HG02970 (cell line): ENCODE measurements around the gene FASTKD1.
"Not testable (repeated sequence)": the region's sequence is repeated elsewhere in the genome, so short reads cannot be mapped to it uniquely, and the experiment has no call there.

Experiments
- ATAC-seq: cut with Tn5 transposase; IDR thresholded peaks from one replicate; pipeline ENCODE4 v1.9.1; 2021; ENCODE audit warnings: mild to moderate bottlenecking, moderate library complexity, moderate number of reproducible peaks; ENCODE audit not compliant: unreplicated experiment, low FRiP score

The FASTKD1 gene, protein sequence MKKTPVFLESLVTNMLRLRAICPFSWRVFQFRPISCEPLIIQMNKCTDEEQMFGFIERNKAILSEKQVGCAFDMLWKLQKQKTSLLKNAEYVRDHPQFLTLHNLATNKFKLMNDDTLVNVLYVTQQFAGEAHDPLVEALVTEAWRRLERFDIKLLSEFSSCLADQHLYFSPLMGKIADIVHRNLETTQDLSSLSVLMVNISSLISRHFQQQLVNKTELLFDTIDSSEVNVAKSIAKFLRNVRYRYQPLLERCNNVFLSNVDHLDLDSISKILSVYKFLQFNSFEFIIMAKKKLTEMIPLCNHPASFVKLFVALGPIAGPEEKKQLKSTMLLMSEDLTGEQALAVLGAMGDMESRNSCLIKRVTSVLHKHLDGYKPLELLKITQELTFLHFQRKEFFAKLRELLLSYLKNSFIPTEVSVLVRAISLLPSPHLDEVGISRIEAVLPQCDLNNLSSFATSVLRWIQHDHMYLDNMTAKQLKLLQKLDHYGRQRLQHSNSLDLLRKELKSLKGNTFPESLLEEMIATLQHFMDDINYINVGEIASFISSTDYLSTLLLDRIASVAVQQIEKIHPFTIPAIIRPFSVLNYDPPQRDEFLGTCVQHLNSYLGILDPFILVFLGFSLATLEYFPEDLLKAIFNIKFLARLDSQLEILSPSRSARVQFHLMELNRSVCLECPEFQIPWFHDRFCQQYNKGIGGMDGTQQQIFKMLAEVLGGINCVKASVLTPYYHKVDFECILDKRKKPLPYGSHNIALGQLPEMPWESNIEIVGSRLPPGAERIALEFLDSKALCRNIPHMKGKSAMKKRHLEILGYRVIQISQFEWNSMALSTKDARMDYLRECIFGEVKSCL

DNA sequence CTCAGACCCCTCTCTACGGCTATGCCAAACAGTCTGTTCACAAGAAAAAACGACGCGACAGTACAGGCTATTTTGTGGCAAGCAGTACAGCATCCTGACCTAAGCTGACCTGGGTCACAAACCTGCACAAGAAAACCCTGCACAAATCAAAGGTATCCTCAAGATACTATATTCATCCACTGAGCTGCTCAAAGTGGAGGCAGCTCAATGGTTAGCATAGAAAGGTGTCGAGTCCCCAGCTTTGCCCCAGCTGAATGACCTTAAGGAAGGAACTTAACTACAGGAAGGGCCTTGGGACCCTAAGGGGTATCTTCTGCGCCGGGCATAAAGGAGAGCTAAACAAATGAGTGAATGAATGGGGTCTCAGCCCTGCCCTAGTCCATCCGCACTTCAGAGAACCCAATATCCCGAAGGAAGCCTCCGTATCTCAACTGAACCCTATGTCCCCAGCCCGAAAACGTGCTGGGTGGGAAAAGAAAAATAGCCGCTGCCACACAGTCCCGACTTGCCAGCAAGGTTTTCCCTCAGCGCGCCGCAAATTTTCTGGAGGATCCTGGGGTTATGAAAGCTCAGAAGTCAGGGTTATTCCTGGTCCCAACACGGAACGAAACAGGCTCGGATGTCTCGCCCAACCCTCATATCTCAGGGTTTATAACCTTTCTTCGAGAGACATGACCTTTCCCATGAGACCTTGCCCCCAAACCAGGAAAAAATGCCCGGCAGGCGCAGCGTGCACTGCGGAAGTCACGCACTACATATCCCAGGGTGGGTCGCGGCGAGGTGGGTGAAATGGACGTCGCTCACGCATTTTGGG is at the start of gene FASTKD1:
Gene FASTKD1, minus strand, starts transcription at position 706 of the 814 bp plus-strand sequence. CDS start 1,836 bp downstream, outside the sequence.
- peak; percentile 89 for ATAC-seq

DNA sequence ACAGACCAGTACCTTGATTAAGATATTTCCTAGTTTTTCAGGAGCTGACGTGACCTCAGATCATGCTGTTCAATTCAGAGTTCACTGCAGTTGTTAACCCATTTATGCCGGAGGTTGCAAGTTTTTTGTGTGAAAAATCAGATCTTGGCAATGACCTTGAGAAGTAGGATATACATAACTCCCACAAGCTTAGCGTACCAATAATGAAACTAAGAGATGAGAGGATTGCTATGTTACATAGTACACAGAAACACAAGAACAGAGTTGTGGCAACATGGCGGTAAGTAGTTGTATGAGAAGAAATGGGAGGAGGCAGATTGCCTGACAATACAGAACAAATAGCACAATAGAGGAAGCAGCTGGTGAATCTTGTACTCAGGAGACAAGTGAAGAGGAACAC is 49.6 kb upstream of the FASTKD1 start:
- ATAC-seq: no peak

DNA sequence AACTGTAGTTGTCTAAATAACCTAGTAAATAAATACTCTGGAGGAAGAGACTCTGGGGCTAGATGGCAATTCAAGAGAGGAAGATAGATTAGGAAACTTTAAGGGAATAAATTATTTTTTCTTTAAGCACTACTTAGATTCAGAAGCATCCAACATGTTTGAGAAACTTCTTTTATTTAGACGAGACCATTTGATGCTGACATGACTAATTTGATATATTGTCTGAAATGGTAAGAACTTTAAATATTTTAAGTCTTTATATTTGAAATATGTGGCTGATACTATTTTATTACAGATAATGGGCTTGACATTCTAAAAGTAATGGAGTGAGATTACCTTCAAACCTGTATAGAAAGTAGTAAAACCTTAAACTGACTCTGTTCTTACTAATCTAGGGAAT is 46.8 kb upstream of the FASTKD1 start:
- no peak for ATAC-seq

DNA sequence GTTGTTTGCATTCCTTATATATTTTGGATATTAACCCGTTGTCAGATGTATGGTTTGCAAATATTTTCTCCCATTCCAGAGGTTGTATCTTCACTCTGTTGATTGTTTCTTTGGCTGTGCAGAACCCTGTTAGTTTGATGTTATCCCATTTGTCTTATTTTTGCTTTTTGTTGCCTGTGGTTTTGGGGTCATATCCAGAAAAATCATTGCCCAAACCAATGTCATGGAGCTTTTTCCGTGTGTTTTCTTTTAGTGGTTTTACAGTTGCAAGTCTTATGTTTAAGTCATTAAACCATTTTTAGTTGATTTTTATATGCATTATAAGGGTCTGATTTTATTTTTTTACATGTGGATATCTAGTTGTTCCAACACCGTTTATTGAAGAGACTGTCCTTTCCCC is 46.3 kb upstream of the FASTKD1 start:
- no peak for ATAC-seq

DNA sequence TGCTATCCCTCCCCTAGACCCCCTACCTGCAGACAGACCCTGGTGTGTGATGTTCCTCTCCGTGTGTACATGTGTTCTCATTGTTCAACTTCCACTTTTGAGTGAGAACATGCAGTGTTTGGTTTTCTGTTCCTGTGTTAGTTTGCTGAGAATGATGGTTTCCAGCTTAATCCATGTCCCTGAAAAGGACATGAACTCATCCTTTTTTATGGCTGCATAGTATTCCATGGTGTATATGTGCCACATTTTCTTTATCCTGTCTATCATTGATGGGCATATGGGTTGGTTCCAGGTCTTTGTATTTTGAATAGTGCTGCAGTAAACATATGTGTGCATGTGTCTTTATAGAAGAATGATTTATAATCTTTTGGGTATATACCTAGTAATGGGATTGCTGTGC is 42.3 kb upstream of the FASTKD1 start:
- ATAC-seq: not testable (repeated sequence)

DNA sequence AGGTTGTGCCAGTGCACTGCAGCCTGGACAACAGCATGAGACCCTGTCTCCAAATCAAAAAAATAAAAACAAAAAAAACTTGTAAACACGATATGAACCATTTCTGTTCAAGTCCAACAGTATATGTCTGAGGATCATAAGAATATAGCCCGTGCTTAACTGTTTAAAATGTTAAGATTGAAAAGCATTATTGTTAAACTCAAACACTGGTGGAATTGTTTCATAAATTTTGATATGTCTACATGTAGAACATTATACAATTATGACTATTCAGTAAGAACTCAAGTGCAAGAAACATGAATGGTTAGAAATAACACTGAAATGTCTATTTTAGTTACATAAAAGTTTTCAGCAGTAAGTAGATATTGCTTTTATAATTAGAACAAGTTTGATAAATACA is 40.2 kb upstream of the FASTKD1 start:
- no peak for ATAC-seq

DNA sequence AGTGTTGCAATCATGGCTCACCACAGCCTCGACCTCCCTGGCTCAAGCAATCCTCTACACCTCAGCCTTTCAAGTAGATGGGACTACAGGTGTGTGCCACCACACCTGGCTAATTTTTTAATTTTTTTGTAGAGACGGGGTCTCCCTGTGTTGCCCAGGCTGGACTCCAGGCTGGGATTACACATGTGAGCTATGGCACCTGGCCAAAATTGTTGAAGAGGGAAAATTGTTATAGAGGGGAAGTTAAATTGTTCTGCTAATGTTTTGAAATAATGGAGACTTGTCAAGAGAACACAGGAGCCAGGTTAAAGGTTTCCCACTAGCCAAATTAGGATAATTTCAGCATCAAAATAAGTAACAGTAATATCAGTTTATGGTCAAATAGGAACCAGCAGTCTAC is 35.6 kb upstream of the FASTKD1 start:
- ATAC-seq: no peak

DNA sequence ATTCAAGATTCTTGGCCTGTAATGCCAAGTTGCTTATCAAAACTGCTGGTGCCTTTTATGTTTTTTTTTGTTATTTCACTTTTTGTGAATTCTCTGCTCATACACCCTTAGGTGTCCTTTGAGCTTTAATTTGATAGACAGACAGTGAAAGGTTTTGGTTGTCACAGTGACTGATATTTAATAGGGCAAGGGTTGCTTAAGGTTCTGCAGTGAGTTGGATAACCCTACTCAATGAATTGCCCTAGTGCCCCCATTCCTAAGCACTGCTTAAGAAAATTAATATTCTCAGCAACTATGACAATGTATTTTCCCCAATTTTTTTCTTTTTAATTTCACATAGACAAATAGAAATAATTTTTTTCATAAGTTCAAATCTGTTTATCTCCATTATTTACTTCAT is 25.9 kb upstream of the FASTKD1 start:
- no peak for ATAC-seq

DNA sequence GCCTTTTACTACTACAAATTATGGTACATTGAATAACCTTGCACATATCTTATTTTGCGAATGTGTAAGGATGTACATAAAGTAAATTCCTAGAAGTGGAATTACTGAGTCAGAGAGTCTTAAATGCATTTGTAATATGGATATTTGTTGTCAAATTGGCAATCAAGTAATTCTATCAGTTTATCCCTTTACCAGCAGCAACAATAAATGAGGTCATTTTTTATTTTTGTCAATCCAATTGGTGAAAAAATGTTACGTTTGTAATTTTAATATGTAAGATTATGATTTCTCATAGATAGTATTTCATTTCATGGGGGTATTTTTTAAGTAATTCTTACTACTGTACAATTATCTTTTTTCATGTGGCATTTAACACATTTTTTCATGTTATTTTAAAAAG is 25.3 kb upstream of the FASTKD1 start:
- no peak for ATAC-seq

DNA sequence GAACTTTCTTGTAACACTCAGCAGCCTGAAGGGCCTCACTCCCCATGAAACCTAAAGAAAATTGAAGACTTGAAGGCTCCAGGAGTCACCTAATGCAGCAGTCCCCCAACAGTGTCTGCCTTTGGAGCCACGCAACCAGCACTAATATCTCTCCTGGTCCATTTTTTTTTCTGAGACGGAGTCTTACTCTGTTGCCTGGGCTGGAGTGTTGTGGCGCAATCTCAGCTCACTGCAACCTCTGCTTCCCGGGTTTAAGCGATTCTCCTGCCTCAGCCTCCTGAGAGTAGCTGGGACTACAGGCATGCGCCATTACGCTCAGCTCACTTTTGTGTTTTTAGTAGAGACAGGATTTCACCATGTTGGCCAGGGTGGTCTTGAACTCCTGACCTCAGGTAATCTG is 22.9 kb upstream of the FASTKD1 start:
- not testable (repeated sequence) for ATAC-seq

DNA sequence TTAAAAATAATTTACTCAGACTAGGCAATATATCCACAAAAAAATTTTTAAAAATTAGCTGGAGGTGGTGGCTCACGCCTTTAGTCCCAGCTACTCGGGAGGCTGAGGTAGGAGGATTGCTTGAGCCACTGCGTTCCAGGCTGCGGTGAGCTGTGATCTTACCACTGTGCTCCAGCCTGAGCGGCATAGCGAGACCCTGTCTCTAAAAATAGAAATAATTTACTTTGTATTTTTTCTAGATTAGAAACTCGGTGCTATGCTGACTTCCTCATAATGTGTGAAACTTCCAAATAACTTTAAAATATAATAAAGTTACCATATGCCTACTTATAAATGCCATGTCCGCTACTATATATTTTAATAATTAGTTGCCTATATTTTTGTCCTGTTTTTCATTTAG is 17.1 kb upstream of the FASTKD1 start:
- ATAC-seq: no peak

DNA sequence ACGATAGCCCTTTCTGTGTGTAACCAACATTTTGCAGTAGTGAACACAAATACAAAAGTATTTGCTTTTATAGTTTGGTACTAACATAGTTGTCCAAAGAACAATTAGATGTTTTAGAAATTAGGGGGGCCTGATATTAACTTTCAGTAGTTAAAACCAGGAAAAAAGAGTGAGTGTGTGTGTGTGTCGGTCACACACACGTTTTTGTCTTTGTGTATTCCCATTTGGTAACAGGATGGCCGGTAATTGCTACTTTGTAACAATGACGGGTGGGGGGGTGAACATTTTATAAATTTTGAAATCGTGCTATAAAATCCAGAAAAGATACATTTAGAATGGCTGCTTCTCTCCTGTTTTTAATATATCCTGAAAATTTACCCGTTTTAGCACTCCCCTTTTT is 12.0 kb upstream of the FASTKD1 start:
- no peak for ATAC-seq

DNA sequence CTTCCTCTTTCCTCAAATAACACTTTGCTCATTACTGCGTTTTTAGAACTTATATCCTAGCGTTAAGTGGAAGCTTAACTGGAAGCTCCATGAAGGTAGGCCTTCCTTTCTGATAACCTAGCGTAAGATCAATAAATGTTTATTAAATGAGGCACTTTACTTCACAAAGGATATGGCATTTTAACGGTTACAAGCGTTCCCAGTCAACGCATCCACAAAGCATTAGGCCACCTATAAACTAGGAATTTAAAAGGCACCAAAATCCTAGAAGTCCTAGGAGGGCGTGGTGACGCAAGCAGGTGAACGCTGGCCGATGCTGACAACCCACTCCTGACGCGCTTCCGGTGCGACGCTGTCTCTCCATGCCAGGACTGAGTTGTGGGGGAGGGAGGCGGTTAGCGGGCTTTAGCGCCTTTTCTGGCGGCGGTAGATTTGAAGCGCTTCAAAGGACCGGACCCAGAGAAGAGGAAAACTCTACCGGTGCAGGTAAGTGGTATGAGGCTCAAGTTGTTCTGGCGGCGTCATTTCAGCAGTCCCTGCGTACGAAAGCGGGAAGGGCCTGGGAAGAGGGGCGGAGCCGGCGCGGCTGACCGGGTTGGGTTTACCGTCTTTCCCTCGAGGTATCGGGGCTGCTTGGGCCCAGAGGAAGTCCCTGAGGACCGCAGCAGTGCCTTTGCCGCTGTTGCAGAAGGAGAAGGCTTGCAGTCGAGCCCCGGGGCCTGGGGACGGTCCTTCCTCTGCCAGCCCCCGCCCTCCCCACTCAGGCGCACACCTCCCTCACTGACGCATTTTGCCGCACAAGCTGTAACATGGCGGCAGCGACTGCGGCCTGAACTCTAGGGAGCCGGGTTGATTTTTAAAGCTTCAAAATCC is 10.6 kb upstream of the FASTKD1 start, which contains the start of gene PPIG:
Gene PPIG, plus strand, starts transcription at position 347 of the 873 bp plus-strand sequence. CDS start 19,691 bp downstream, outside the sequence.
- ATAC-seq: peak; percentile 86

DNA sequence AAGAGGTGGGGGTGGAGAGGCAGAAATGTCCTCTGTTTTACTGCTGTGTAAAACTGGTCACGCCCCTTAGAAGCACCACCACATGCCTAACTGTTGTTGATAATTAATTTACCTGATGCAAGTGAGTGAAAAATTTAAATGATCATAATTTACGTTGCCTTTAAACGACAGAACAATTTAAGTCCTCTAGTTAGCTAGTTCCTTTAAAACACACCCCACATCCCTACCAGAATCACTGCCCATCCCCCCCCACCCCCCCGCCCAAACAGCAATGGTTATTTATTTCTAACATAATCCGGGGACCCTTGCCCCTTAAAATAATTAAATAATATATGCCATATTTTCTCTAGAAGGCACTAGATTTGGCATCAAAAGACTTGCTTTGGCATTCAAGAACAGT is 9.9 kb upstream of the FASTKD1 start:
- no peak for ATAC-seq

DNA sequence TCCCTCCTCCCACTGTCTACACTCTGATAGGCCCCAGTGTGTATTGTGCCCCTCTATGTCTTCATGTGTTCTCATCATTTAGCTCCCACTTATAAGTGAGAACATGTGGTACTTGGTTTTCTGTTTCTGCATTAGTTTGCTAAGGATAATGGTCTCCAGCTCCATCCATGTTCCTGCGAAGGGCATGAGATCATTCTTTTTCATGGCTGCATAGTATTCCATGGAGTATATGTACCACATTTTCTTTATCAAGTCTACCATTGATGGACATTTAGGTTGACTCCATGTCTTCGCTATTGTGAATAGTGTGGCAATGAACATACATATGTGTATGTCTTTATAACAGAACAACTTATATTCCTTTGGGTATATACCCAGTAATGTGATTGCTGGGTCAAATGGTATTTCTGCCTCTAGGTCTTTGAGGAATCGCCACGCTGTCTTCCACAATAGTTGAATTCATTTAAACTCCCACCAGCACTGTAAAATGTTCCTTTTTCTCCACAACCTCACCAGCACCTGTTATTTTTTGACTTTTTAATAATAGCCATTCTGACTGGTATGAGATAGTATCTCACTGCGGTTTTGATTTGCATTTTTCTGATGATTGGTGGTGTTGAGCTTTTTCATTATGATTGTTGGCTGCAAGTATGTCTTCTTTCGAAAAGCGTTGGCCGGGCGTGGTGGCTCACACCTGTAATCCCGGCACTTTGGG is 9.0 kb upstream of the FASTKD1 start:
- ATAC-seq: not testable (repeated sequence)

DNA sequence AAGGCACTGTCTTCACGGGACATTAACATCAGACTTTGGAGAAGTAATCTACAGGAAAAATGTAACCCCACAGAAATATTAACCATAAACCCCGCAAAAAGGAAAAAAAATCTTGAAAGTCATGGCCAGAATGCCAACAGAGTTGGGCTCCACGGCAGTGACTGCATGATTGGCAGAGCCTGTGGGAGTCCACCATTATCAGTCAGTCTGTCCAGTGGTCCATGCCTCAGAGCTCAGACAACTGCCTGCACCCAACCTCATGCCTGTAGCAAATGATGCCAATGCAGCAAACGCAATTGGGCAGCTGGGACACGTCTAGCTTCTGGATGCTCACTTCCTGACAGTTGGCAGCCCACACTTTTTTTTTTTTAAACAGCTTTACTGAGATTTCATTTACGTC is 5.4 kb upstream of the FASTKD1 start:
- ATAC-seq: no peak

DNA sequence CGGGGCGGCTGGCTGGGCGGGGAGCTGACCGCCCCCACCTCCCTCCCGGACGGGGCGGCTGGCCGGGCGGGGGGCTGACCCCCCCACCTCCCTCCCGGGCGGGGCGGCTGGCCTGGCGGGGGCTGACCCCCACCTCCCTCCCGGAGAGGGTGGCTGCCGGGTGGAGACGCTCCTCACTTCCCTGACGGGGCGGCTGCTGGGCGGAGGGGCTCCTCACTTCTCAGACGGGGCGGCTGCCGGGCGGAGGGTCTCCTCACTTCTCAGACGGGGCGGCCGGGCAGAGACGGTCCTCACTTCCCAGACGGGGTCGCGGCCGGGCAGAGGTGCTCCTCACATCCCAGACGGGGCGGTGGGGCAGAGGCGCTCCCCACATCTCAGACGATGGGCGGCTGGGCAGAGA is 1.6 kb upstream of the FASTKD1 start:
- not testable (repeated sequence) for ATAC-seq

DNA sequence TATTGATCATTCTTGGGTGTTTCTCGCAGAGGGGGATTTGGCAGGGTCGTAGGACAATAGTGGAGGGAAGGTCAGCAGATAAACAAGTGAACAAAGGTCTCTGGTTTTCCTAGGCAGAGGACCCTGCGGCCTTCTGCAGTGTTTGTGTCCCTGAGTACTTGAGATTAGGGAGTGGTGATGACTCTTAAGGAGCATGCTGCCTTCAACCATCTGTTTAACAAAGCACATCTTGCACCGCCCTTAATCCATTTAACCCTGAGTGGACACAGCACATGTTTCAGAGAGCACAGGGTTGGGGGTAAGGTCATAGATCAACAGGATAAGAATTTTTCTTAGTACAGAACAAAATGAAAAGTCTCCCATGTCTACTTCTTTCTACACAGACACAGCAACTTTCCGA is 874 bp upstream of the FASTKD1 start:
- ATAC-seq: not testable (repeated sequence)

DNA sequence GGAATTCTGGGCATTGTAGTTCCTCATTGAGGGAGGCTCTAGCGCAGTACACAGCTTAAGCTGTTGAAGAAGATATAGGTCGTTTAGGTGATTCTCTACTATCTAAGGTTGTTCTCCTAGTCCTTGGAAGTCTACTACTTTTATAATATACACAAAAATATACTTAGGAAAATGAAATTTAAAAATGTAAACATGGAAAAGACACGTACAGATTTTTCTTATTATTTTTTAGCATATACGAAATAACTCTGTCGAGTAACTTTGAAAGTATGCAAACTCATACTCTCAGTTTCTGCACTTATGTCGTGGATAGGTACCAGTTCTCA is 272 bp upstream of the FASTKD1 start:
- ATAC-seq: no peak
